Measurements from ENCODE around the gene ITPR1.
A peak's percentile ranks its signal among the peaks of the same experiment; 100 is the strongest.

ITPR1 gene

GRCh38 chr3:4476496-4476895 lies 16.7 kb upstream of the ITPR1 start:
- TF ChIP-seq, protein P1, sequence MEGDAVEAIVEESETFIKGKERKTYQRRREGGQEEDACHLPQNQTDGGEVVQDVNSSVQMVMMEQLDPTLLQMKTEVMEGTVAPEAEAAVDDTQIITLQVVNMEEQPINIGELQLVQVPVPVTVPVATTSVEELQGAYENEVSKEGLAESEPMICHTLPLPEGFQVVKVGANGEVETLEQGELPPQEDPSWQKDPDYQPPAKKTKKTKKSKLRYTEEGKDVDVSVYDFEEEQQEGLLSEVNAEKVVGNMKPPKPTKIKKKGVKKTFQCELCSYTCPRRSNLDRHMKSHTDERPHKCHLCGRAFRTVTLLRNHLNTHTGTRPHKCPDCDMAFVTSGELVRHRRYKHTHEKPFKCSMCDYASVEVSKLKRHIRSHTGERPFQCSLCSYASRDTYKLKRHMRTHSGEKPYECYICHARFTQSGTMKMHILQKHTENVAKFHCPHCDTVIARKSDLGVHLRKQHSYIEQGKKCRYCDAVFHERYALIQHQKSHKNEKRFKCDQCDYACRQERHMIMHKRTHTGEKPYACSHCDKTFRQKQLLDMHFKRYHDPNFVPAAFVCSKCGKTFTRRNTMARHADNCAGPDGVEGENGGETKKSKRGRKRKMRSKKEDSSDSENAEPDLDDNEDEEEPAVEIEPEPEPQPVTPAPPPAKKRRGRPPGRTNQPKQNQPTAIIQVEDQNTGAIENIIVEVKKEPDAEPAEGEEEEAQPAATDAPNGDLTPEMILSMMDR (conservative IDR thresholded peaks at IDR 0.05; ENCODE audit: control insufficient read depth, insufficient read depth, low read depth, low read length) = no peak
- no peak for DNase-seq (ENCODE audit: low read depth)
- H3K4me3 ChIP-seq (ENCODE audit: control insufficient read depth, low read depth, low read length) = no peak overlapping the region

- TF ChIP-seq, protein P1 (conservative IDR thresholded peaks at IDR 0.05; ENCODE audit: control insufficient read depth, insufficient read depth, low read depth, low read length) = no peak
- no peak overlapping the region for H3K4me3 ChIP-seq (ENCODE audit: control insufficient read depth, low read depth, low read length)
- no peak for DNase-seq (ENCODE audit: low read depth)
These were observed 14.9 kb upstream of the ITPR1 start for GRCh38 chr3:4478261-4478660.

DNA sequence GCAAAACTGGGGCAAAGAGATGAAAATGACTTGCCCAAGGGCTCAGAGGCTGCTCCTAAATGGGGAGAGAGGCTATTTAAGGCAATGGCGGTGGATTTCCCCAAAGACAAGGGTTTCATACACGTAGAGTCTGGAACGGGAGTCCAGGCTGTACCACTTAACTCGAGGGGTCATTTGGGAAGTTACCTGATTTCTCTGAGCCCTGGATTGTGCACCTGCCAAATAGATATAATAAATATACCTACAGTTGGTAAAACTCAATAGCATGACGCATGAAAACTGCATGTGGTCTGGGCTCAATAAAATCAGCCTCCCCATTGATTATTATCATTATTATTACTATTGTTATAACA lies 1.3 kb upstream of the ITPR1 start:
- no peak for DNase-seq (ENCODE audit: low read depth)
- TF ChIP-seq, protein P1 (conservative IDR thresholded peaks at IDR 0.05; ENCODE audit: control insufficient read depth, insufficient read depth, low read depth, low read length) = no peak

DNA sequence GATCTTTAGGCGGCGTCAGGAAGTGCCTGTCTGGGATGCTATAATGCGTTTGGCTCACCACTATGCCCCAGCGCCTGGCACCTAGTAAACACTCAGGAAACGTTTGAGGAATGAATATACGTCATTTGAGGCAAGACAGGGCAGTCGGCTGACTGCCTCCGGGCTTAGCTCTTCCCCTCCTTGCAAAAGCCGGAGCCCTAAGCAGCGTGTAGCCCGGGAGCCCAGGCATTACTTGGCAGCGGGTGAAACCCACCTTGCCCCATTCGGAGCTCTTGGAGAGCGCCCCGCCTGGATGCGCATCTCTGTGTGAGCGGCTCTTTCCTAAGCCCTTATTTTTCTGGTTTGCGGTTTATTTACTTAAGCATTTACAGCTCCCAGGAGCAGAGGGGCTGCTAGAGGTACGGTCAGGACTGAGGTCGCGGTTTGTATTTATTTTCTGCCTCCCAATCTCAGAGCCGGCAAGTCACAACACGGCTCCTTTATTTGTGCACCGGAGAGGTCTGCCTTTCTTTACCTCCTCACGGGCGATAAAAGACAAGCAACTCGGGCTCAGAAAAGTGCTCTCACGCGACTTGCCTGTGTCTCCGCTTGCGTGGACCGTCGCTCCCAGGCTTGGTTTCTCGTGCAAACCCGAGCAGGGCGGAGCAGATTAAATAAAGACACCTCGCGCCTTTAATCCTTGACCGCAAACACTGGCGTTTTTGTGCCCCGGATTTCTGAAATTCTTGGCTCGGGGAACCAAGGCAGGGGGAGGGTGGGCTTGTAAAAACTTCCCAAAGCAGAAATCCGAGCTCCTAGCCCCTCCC lies 737 bp upstream of the ITPR1 start:
- TF ChIP-seq, protein P1 (conservative IDR thresholded peaks at IDR 0.05; ENCODE audit: control insufficient read depth, insufficient read depth, low read depth, low read length) = no peak
- H3K4me3 ChIP-seq (ENCODE audit: control insufficient read depth, low read depth, low read length) = peak overlapping the region; percentile 85
- peak; percentile 60 for DNase-seq (ENCODE audit: low read depth)

More for the DNA sequence above, 1.3 kb upstream of the ITPR1 start:
- peak overlapping the region; percentile 85 for H3K4me3 ChIP-seq (ENCODE audit: control insufficient read depth, low read depth, low read length)

- peak overlapping the region; percentile 85 for H3K4me3 ChIP-seq (ENCODE audit: control insufficient read depth, low read depth, low read length)
- TF ChIP-seq, protein P1 (conservative IDR thresholded peaks at IDR 0.05; ENCODE audit: control insufficient read depth, insufficient read depth, low read depth, low read length) = no peak
- DNase-seq (ENCODE audit: low read depth) = peak; percentile 25
These were observed 1.1 kb downstream of the ITPR1 start for GRCh38 chr3:4493941-4494894.

GRCh38 chr3:4494895-4495264 lies 1.7 kb downstream of the ITPR1 start:
- TF ChIP-seq, protein P1 (conservative IDR thresholded peaks at IDR 0.05; ENCODE audit: control insufficient read depth, insufficient read depth, low read depth, low read length) = no peak
- DNase-seq (ENCODE audit: low read depth) = no peak
- H3K4me3 ChIP-seq (ENCODE audit: control insufficient read depth, low read depth, low read length) = no peak overlapping the region
